Measurements from ENCODE around the gene CAP1.

CAP1 gene

GRCh38 chr1:40044110-40044509, 3.6 kb downstream of the CAP1 start:
- H3K27ac Mint-ChIP-seq: no peak overlapping the region
- no peaks in the 10 kb centered on the region for H3K27me3 Mint-ChIP-seq
- ATAC-seq: no peak
- H3K4me1 Mint-ChIP-seq: peaks cover 71% of the 10 kb centered on the region
- H3K36me3 Mint-ChIP-seq: peaks cover 35% of the 10 kb centered on the region
- H3K9me3 Mint-ChIP-seq: no peaks in the 10 kb centered on the region
- H3K4me3 Mint-ChIP-seq: peak overlapping the region; percentile 10

- no peaks in the 10 kb centered on the region for H3K9me3 Mint-ChIP-seq
- no peak for ATAC-seq
- H3K27me3 Mint-ChIP-seq: no peaks in the 10 kb centered on the region
Observed at GRCh38 chr1:40045182-40045581, 4.7 kb downstream of the CAP1 start.

GRCh38 chr1:40045766-40046165, 5.2 kb downstream of the CAP1 start:
- Mint-ChIP-seq H3K36me3 (peaks cover 46% of the 10 kb centered on the region), H3K27me3 (no peaks in the 10 kb centered on the region), H3K4me1 (peaks cover 79% of the 10 kb centered on the region), H3K27ac (peak overlapping the region; percentile 69), H3K4me3 (peak overlapping the region; percentile 34), H3K9me3 (no peaks in the 10 kb centered on the region)
- no peak for ATAC-seq

More at GRCh38 chr1:40045182-40045581, 4.7 kb downstream of the CAP1 start:
- Mint-ChIP-seq H3K4me3 (peak overlapping the region; percentile 55), H3K4me1 (peaks cover 75% of the 10 kb centered on the region), H3K36me3 (peaks cover 43% of the 10 kb centered on the region), H3K27ac (peak overlapping the region; percentile 69)

- no peak for ATAC-seq
- peak overlapping the region; percentile 57 for H3K27ac Mint-ChIP-seq
- no peaks in the 10 kb centered on the region for H3K27me3 Mint-ChIP-seq
- peaks cover 74% of the 10 kb centered on the region for H3K4me1 Mint-ChIP-seq
- H3K36me3 Mint-ChIP-seq: peaks cover 44% of the 10 kb centered on the region
- no peaks in the 10 kb centered on the region for H3K9me3 Mint-ChIP-seq
- no peak overlapping the region for H3K4me3 Mint-ChIP-seq
Observed at GRCh38 chr1:40047276-40047675, 6.7 kb downstream of the CAP1 start.

GRCh38 chr1:40047769-40048168, 7.2 kb downstream of the CAP1 start:
- no peak for ATAC-seq
- Mint-ChIP-seq H3K9me3 (no peaks in the 10 kb centered on the region), H3K4me3 (no peak overlapping the region), H3K36me3 (peaks cover 39% of the 10 kb centered on the region), H3K27ac (peak overlapping the region; percentile 57), H3K27me3 (no peaks in the 10 kb centered on the region), H3K4me1 (peaks cover 70% of the 10 kb centered on the region)

GRCh38 chr1:40049725-40050124, 9.2 kb downstream of the CAP1 start:
- H3K27ac Mint-ChIP-seq: peak overlapping the region; percentile 65
- no peaks in the 10 kb centered on the region for H3K9me3 Mint-ChIP-seq
- H3K36me3 Mint-ChIP-seq: peaks cover 42% of the 10 kb centered on the region
- ATAC-seq: peak; percentile 39
- no peaks in the 10 kb centered on the region for H3K27me3 Mint-ChIP-seq
- no peak overlapping the region for H3K4me3 Mint-ChIP-seq
- H3K4me1 Mint-ChIP-seq: peaks cover 71% of the 10 kb centered on the region

GRCh38 chr1:40050863-40051262, 10.3 kb downstream of the CAP1 start:
- H3K4me3 Mint-ChIP-seq: peak overlapping the region; percentile 0
- peak overlapping the region; percentile 29 for H3K27ac Mint-ChIP-seq
- no peaks in the 10 kb centered on the region for H3K9me3 Mint-ChIP-seq
- peaks cover 39% of the 10 kb centered on the region for H3K36me3 Mint-ChIP-seq
- peak; percentile 54 for ATAC-seq
- peaks cover 71% of the 10 kb centered on the region for H3K4me1 Mint-ChIP-seq
- H3K27me3 Mint-ChIP-seq: no peaks in the 10 kb centered on the region

GRCh38 chr1:40053138-40053887, 12.8 kb downstream of the CAP1 start:
- ATAC-seq: no peak
- Mint-ChIP-seq H3K27me3 (no peaks in the 10 kb centered on the region), H3K4me3 (no peak overlapping the region), H3K36me3 (peaks cover 53% of the 10 kb centered on the region), H3K4me1 (peaks cover 81% of the 10 kb centered on the region), H3K27ac (peak overlapping the region; percentile 19), H3K9me3 (no peaks in the 10 kb centered on the region)

- Mint-ChIP-seq H3K9me3 (no peaks in the 10 kb centered on the region), H3K36me3 (peaks cover 51% of the 10 kb centered on the region), H3K27ac (peak overlapping the region; percentile 70), H3K4me1 (peaks cover 84% of the 10 kb centered on the region), H3K27me3 (no peaks in the 10 kb centered on the region), H3K4me3 (no peak overlapping the region)
- ATAC-seq: no peak
Observed at GRCh38 chr1:40056519-40057309, 16.2 kb downstream of the CAP1 start.

- H3K36me3 Mint-ChIP-seq: peaks cover 59% of the 10 kb centered on the region
- peaks cover 92% of the 10 kb centered on the region for H3K4me1 Mint-ChIP-seq
Observed at GRCh38 chr1:40057310-40058030, 16.9 kb downstream of the CAP1 start.

GRCh38 chr1:40058097-40058452, 17.5 kb downstream of the CAP1 start:
- peaks cover 62% of the 10 kb centered on the region for H3K36me3 Mint-ChIP-seq
- no peaks in the 10 kb centered on the region for H3K27me3 Mint-ChIP-seq
- peak overlapping the region; percentile 5 for H3K4me3 Mint-ChIP-seq
- H3K27ac Mint-ChIP-seq: peak overlapping the region; percentile 70
- no peak for ATAC-seq
- H3K9me3 Mint-ChIP-seq: no peaks in the 10 kb centered on the region
- peaks cover 90% of the 10 kb centered on the region for H3K4me1 Mint-ChIP-seq

More at GRCh38 chr1:40057310-40058030, 16.9 kb downstream of the CAP1 start:
- no peak overlapping the region for H3K4me3 Mint-ChIP-seq
- no peak for ATAC-seq
- no peaks in the 10 kb centered on the region for H3K9me3 Mint-ChIP-seq
- peak overlapping the region; percentile 70 for H3K27ac Mint-ChIP-seq
- H3K27me3 Mint-ChIP-seq: no peaks in the 10 kb centered on the region

- Mint-ChIP-seq H3K27ac (peak overlapping the region; percentile 70), H3K27me3 (no peaks in the 10 kb centered on the region), H3K4me3 (peak overlapping the region; percentile 5), H3K4me1 (peaks cover 90% of the 10 kb centered on the region), H3K36me3 (peaks cover 67% of the 10 kb centered on the region), H3K9me3 (no peaks in the 10 kb centered on the region)
- ATAC-seq: no peak
Observed at GRCh38 chr1:40058453-40059337, 18.2 kb downstream of the CAP1 start.

- Mint-ChIP-seq H3K27ac (peak overlapping the region; percentile 70), H3K9me3 (no peaks in the 10 kb centered on the region), H3K36me3 (peaks cover 70% of the 10 kb centered on the region)
Observed at GRCh38 chr1:40059338-40059959, 18.9 kb downstream of the CAP1 start.

More at GRCh38 chr1:40059338-40059959, 18.9 kb downstream of the CAP1 start:
- H3K4me1 Mint-ChIP-seq: peaks cover 90% of the 10 kb centered on the region
- peak; percentile 58 for ATAC-seq
- peak overlapping the region; percentile 34 for H3K4me3 Mint-ChIP-seq
- H3K27me3 Mint-ChIP-seq: no peaks in the 10 kb centered on the region

Measured in stimulated activated memory B cell treated with anti-CD40 and anti-IgM and Interleukin-4, amounts not matched to agents 10 μg/mL and 1 μg/mL and 100 μg/mL, for 72 hours (primary cell).